Measurements from ENCODE around the gene KDM1B.

GRCh38 chr6:18126121-18126520, 29.1 kb upstream of the KDM1B start:
- TF ChIP-seq, protein P1, sequence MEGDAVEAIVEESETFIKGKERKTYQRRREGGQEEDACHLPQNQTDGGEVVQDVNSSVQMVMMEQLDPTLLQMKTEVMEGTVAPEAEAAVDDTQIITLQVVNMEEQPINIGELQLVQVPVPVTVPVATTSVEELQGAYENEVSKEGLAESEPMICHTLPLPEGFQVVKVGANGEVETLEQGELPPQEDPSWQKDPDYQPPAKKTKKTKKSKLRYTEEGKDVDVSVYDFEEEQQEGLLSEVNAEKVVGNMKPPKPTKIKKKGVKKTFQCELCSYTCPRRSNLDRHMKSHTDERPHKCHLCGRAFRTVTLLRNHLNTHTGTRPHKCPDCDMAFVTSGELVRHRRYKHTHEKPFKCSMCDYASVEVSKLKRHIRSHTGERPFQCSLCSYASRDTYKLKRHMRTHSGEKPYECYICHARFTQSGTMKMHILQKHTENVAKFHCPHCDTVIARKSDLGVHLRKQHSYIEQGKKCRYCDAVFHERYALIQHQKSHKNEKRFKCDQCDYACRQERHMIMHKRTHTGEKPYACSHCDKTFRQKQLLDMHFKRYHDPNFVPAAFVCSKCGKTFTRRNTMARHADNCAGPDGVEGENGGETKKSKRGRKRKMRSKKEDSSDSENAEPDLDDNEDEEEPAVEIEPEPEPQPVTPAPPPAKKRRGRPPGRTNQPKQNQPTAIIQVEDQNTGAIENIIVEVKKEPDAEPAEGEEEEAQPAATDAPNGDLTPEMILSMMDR (IDR thresholded peaks at IDR 0.05 in 4 of 5, conservative IDR thresholded peaks at IDR 0.05 in 1 of 5), result no peak
- TF ChIP-seq POLR2A (IDR thresholded peaks at IDR 0.05), result no peak
